ENCODE results near the gene JMY.

The JMY gene

GRCh38 chr5:79287380-79287779 is 51.4 kb downstream of the JMY start:
- no peak for ATAC-seq (ENCODE audit: insufficient read depth, low read depth)

GRCh38 chr5:79287907-79288306 is 52.0 kb downstream of the JMY start:
- H3K27ac ChIP-seq (ENCODE audit: low read length) = no peak overlapping the region
- ATAC-seq (ENCODE audit: insufficient read depth, low read depth) = no peak
- H4K20me1 ChIP-seq (ENCODE audit: insufficient read depth, low read length) = no peaks in the 10 kb centered on the region
- no peak overlapping the region for H3K4me3 ChIP-seq (ENCODE audit: low read depth in 1 of 2, low read length in 2 of 2)
- H3K4me2 ChIP-seq (ENCODE audit: insufficient read depth, low read length) = no peak overlapping the region
- peaks cover 18% of the 10 kb centered on the region; the same call in 1 of the 2 replicates for H3K36me3 ChIP-seq (ENCODE audit: insufficient read depth, low read length)
- H3K79me2 ChIP-seq (ENCODE audit: insufficient read depth, low read length) = no peaks in the 10 kb centered on the region
- no peak overlapping the region for H3K9ac ChIP-seq (ENCODE audit: low read depth, low read length)
- no peak for DNase-seq
- TF ChIP-seq CTCF (IDR thresholded peaks at IDR 0.05; ENCODE audit: borderline replicate concordance, extremely low read depth, low read length, poor library complexity, severe bottlenecking) = no peak
- no peak for TF ChIP-seq EZH2 (IDR thresholded peaks at IDR 0.05; ENCODE audit: borderline replicate concordance, low read depth, low read length, severe bottlenecking)
- no peaks in the 10 kb centered on the region for H3K4me1 ChIP-seq (ENCODE audit: insufficient read depth, low read length)
- H3K27me3 ChIP-seq (ENCODE audit: insufficient read depth, low read length, poor library complexity) = no peaks in the 10 kb centered on the region
- H2AFZ ChIP-seq (ENCODE audit: low read depth, low read length) = no peak overlapping the region
- no peaks in the 10 kb centered on the region for H3K9me3 ChIP-seq (ENCODE audit: insufficient read depth, low read length, severe bottlenecking)

More at GRCh38 chr5:79287380-79287779, 51.4 kb downstream of the JMY start:
- no peaks in the 10 kb centered on the region for H3K9me3 ChIP-seq (ENCODE audit: insufficient read depth, low read length, severe bottlenecking)
- TF ChIP-seq EZH2 (IDR thresholded peaks at IDR 0.05; ENCODE audit: borderline replicate concordance, low read depth, low read length, severe bottlenecking) = no peak
- no peak for TF ChIP-seq CTCF (IDR thresholded peaks at IDR 0.05; ENCODE audit: borderline replicate concordance, extremely low read depth, low read length, poor library complexity, severe bottlenecking)
- no peak overlapping the region for H3K27ac ChIP-seq (ENCODE audit: low read length)
- H3K4me3 ChIP-seq (ENCODE audit: low read depth in 1 of 2, low read length in 2 of 2) = no peak overlapping the region
- H3K27me3 ChIP-seq (ENCODE audit: insufficient read depth, low read length, poor library complexity) = no peaks in the 10 kb centered on the region
- peaks cover 19% of the 10 kb centered on the region; the same call in 1 of the 2 replicates for H3K36me3 ChIP-seq (ENCODE audit: insufficient read depth, low read length)
- no peaks in the 10 kb centered on the region for H3K79me2 ChIP-seq (ENCODE audit: insufficient read depth, low read length)
- DNase-seq = no peak
- no peak overlapping the region for H3K9ac ChIP-seq (ENCODE audit: low read depth, low read length)
- no peak overlapping the region for H3K4me2 ChIP-seq (ENCODE audit: insufficient read depth, low read length)
- no peaks in the 10 kb centered on the region for H4K20me1 ChIP-seq (ENCODE audit: insufficient read depth, low read length)
- no peaks in the 10 kb centered on the region for H3K4me1 ChIP-seq (ENCODE audit: insufficient read depth, low read length)
- H2AFZ ChIP-seq (ENCODE audit: low read depth, low read length) = no peak overlapping the region

GRCh38 chr5:79295029-79295428 is 59.1 kb downstream of the JMY start:
- H4K20me1 ChIP-seq (ENCODE audit: insufficient read depth, low read length) = no peaks in the 10 kb centered on the region
- H3K9ac ChIP-seq (ENCODE audit: low read depth, low read length) = no peak overlapping the region
- no peak for ATAC-seq (ENCODE audit: insufficient read depth, low read depth)
- peaks cover 29% of the 10 kb centered on the region for H3K36me3 ChIP-seq (ENCODE audit: insufficient read depth, low read length)
- TF ChIP-seq CTCF (IDR thresholded peaks at IDR 0.05; ENCODE audit: borderline replicate concordance, extremely low read depth, low read length, poor library complexity, severe bottlenecking) (no peak), EZH2 (IDR thresholded peaks at IDR 0.05; ENCODE audit: borderline replicate concordance, low read depth, low read length, severe bottlenecking) (no peak)
- H3K4me3 ChIP-seq (ENCODE audit: low read depth in 1 of 2, low read length in 2 of 2) = no peak overlapping the region
- DNase-seq = no peak
- no peak overlapping the region for H2AFZ ChIP-seq (ENCODE audit: low read depth, low read length)
- no peaks in the 10 kb centered on the region for H3K79me2 ChIP-seq (ENCODE audit: insufficient read depth, low read length)
- H3K27me3 ChIP-seq (ENCODE audit: insufficient read depth, low read length, poor library complexity) = no peaks in the 10 kb centered on the region
- no peak overlapping the region for H3K27ac ChIP-seq (ENCODE audit: low read length)
- no peak overlapping the region for H3K4me2 ChIP-seq (ENCODE audit: insufficient read depth, low read length)
- no peaks in the 10 kb centered on the region for H3K4me1 ChIP-seq (ENCODE audit: insufficient read depth, low read length)
- H3K9me3 ChIP-seq (ENCODE audit: insufficient read depth, low read length, severe bottlenecking) = no peaks in the 10 kb centered on the region

- H3K9ac ChIP-seq (ENCODE audit: low read depth, low read length) = no peak overlapping the region
- TF ChIP-seq CTCF (IDR thresholded peaks at IDR 0.05; ENCODE audit: borderline replicate concordance, extremely low read depth, low read length, poor library complexity, severe bottlenecking) (no peak), EZH2 (IDR thresholded peaks at IDR 0.05; ENCODE audit: borderline replicate concordance, low read depth, low read length, severe bottlenecking) (no peak)
- ATAC-seq (ENCODE audit: insufficient read depth, low read depth) (no peak), DNase-seq (no peak)
- no peak overlapping the region for H3K27ac ChIP-seq (ENCODE audit: low read length)
- no peaks in the 10 kb centered on the region for H3K4me1 ChIP-seq (ENCODE audit: insufficient read depth, low read length)
- H3K36me3 ChIP-seq (ENCODE audit: insufficient read depth, low read length) = peaks cover 38% of the 10 kb centered on the region
- no peak overlapping the region for H3K4me2 ChIP-seq (ENCODE audit: insufficient read depth, low read length)
- no peak overlapping the region for H2AFZ ChIP-seq (ENCODE audit: low read depth, low read length)
- no peaks in the 10 kb centered on the region for H3K27me3 ChIP-seq (ENCODE audit: insufficient read depth, low read length, poor library complexity)
- H3K4me3 ChIP-seq (ENCODE audit: low read depth in 1 of 2, low read length in 2 of 2) = no peak overlapping the region
- no peaks in the 10 kb centered on the region for H3K9me3 ChIP-seq (ENCODE audit: insufficient read depth, low read length, severe bottlenecking)
- H3K79me2 ChIP-seq (ENCODE audit: insufficient read depth, low read length) = no peaks in the 10 kb centered on the region
- H4K20me1 ChIP-seq (ENCODE audit: insufficient read depth, low read length) = no peaks in the 10 kb centered on the region
Measured at GRCh38 chr5:79297661-79298060, 61.7 kb downstream of the JMY start.
